CD4-positive, alpha-beta T cell (primary cell): ENCODE data around the gene PPP1R9A. TPM values are rescaled to one million over a fixed set of nuclear protein-coding genes. Genes with fewer than 3 reads are reported as not detected.

Experiments
- ATAC-seq: fragments of 200-7000 bp; cut with Tn5 transposase; one replicate; pipeline ENCODE4 v1.10.0; 2022; ENCODE audit warnings: mild to moderate bottlenecking; ENCODE audit not compliant: poor library complexity
- CTCF ChIA-PET: fragments of 350-600 bp; sonication (Branson Sonifier 250); formaldehyde crosslinking; loops from one replicate; lab custom pipeline; 2021; ENCODE audit warnings: antibody characterized with exemption, inconsistent platforms; lab: Charles Lee
- POLR2A ChIA-PET: fragments of 350-600 bp; sonication (Branson Sonifier 250); formaldehyde crosslinking; loops from one replicate; lab custom pipeline; 2021; ENCODE audit warnings: antibody characterized with exemption, inconsistent platforms; lab: Charles Lee
- DNase-seq, 14 experiments: peaks; one replicate each; pipeline ENCODE4 v3.0.0-alpha.2; 2013 to 2020; ENCODE audit warnings: mixed read lengths in 2 of 14
- H3K27ac ChIP-seq, 2 donors: one replicate each; pipeline versions ENCODE4 v1.5.1 to v1.7.0; 2013; ENCODE audit warnings: low read length in 2 of 2, low read depth in 1 of 2, mild to moderate bottlenecking in 1 of 2
- H3K27me3 ChIP-seq, 2 experiments: 1 replicate in 1 of 2; 2 replicates in 1 of 2; pipeline versions ENCODE4 v1.6.1 to v1.7.0; 2013; ENCODE audit warnings: low read length in 2 of 2, control low read depth in 1 of 2, mild to moderate bottlenecking in 1 of 2, moderate library complexity in 1 of 2; ENCODE audit not compliant: insufficient read depth in 2 of 2, control insufficient read depth in 1 of 2
- H3K36me3 ChIP-seq: one replicate; pipeline ENCODE4 v1.6.1; 2013; ENCODE audit warnings: low read length, control low read depth; ENCODE audit not compliant: insufficient read depth
- H3K4me1 ChIP-seq: one replicate; pipeline ENCODE4 v1.6.1; 2013; ENCODE audit warnings: low read length, control low read depth; ENCODE audit not compliant: insufficient read depth
- H3K4me3 ChIP-seq: one replicate; pipeline ENCODE4 v1.5.1; 2013; ENCODE audit warnings: mild to moderate bottlenecking, low read length, moderate library complexity
- H3K9me3 ChIP-seq, 2 experiments: 1 replicate in 1 of 2; 2 replicates in 1 of 2; pipeline versions ENCODE4 v1.6.1 to v1.7.0; 2013; ENCODE audit warnings: low read length in 2 of 2, mild to moderate bottlenecking in 2 of 2, control low read depth in 1 of 2, moderate library complexity in 1 of 2; ENCODE audit not compliant: control insufficient read depth in 1 of 2, insufficient read depth in 1 of 2
- H3K27ac Mint-ChIP-seq: one replicate; pipeline ENCODE4 v1.8.0; 2020; ENCODE audit warnings: mixed read lengths
- H3K27me3 Mint-ChIP-seq: one replicate; pipeline ENCODE4 v1.8.0; 2021; ENCODE audit warnings: mixed read lengths
- H3K36me3 Mint-ChIP-seq: one replicate; pipeline ENCODE4 v1.8.0; 2021; ENCODE audit warnings: low read depth, mixed read lengths
- H3K4me1 Mint-ChIP-seq: one replicate; pipeline ENCODE4 v1.8.0; 2021; ENCODE audit warnings: low read depth, mixed read lengths
- H3K4me3 Mint-ChIP-seq: one replicate; pipeline ENCODE4 v1.8.0; 2020; ENCODE audit warnings: mild to moderate bottlenecking, mixed read lengths
- H3K9me3 Mint-ChIP-seq: one replicate; pipeline ENCODE4 v1.8.0; 2020; ENCODE audit warnings: mixed read lengths
- intact Hi-C, 2 experiments: fragments of 100-400 bp; cut with DNase I in 1 of 2; cut with micrococcal nuclease in 1 of 2; formaldehyde crosslinking; loops; one replicate each; pipeline versions ENCODE4 v1.15.1 to v1.9.0; 2023 to 2025; cut with DNase I, micrococcal nuclease
- total RNA-seq, 174 experiments: library from RNA in 2 of 174; stranded (reverse) in 2 of 174; gene quantifications; one replicate each; pipeline ENCODE4 v1.2.3 and lab custom pipeline; 2021 to 2026
- TF ChIP-seq, protein P1 (sequence below): fragments of 200-600 bp; IDR thresholded peaks from one replicate; pipeline ENCODE4 v1.8.0; 2022; ENCODE audit warnings: antibody characterized with exemption, mild to moderate bottlenecking

PPP1R9A gene
- total RNA-seq, 2 experiments from 2014 or later: not detected

DNA sequence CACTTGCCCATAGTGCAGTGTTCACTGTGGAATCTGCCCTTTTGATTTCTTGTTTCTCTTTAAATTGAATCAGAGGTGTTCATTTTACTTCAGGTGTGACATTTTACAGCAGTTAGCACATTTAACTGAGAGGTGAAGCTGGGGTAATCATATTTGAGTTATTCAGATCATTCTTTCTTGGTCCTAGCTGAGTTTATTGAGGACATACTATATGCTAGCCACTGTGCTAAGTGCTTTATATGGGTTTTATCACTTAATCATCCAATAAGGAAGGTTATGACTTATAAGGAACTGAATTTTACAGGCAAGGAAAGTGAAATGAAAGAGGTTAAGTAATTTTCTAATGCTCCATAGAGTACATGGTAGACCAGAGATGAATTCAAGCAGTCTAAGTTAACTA is 337.2 kb downstream of the PPP1R9A start:
- H3K4me1 ChIP-seq: no peaks in the 10 kb centered on the region
- H3K4me3 ChIP-seq: no peak overlapping the region
- intact Hi-C loops: no loop called here
- no peak overlapping the region for H3K27ac ChIP-seq
- ChIA-PET CTCF (no interaction called here), POLR2A (no interaction called here)
- Mint-ChIP-seq H3K4me3 (no peak overlapping the region), H3K9me3 (no peaks in the 10 kb centered on the region), H3K27me3 (no peaks in the 10 kb centered on the region), H3K27ac (no peak overlapping the region), H3K4me1 (no peaks in the 10 kb centered on the region), H3K36me3 (no peaks in the 10 kb centered on the region)
- TF ChIP-seq, protein P1, sequence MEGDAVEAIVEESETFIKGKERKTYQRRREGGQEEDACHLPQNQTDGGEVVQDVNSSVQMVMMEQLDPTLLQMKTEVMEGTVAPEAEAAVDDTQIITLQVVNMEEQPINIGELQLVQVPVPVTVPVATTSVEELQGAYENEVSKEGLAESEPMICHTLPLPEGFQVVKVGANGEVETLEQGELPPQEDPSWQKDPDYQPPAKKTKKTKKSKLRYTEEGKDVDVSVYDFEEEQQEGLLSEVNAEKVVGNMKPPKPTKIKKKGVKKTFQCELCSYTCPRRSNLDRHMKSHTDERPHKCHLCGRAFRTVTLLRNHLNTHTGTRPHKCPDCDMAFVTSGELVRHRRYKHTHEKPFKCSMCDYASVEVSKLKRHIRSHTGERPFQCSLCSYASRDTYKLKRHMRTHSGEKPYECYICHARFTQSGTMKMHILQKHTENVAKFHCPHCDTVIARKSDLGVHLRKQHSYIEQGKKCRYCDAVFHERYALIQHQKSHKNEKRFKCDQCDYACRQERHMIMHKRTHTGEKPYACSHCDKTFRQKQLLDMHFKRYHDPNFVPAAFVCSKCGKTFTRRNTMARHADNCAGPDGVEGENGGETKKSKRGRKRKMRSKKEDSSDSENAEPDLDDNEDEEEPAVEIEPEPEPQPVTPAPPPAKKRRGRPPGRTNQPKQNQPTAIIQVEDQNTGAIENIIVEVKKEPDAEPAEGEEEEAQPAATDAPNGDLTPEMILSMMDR: no peak
- DNase-seq: no peak
- no peaks in the 10 kb centered on the region for H3K9me3 ChIP-seq
- no peaks in the 10 kb centered on the region for H3K36me3 ChIP-seq
- no peak for ATAC-seq
- H3K27me3 ChIP-seq: no peaks in the 10 kb centered on the region

DNA sequence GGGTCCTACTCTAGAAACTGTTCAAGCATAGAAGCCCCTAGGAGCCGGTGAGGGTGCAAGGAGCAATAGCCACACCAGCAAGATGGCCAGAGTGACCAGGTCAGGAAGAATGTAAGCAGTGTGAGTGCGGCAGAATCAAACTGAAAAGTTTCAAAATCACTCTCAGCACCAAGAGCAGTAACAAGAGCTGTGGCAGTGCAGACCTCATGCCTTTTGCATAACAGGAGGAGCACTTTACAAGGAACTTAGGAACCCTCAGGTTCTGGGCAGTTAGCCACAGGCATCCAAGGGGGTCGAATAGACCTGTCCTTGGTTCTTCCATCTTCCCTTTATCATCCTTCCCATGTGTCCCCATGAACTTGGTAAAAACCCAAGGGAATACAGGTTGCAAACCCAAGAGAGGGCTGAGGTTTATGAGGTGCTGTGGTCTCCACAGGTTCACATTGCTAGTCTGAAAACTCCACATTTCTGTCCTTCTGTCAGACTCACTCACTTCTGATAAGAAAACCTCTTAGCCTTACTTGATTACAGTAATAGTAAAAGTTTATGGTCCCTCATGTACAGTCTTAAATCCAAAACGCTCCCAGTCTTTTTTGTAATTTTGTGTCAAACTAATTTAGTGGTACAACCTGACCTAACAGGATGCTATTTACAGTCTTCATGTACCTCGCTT is 338.6 kb downstream of the PPP1R9A start:
- intact Hi-C loops: no loop called here
- no peaks in the 10 kb centered on the region for H3K4me1 ChIP-seq
- Mint-ChIP-seq H3K9me3 (no peaks in the 10 kb centered on the region), H3K4me3 (no peak overlapping the region), H3K4me1 (no peaks in the 10 kb centered on the region), H3K27ac (no peak overlapping the region), H3K36me3 (no peaks in the 10 kb centered on the region), H3K27me3 (no peaks in the 10 kb centered on the region)
- H3K36me3 ChIP-seq: no peaks in the 10 kb centered on the region
- ATAC-seq (no peak), DNase-seq (no peak)
- POLR2A ChIA-PET: no interaction called here
- TF ChIP-seq, protein P1: no peak
- H3K27ac ChIP-seq: no peak overlapping the region
- H3K4me3 ChIP-seq: no peak overlapping the region
- CTCF ChIA-PET: no interaction called here
- no peaks in the 10 kb centered on the region for H3K27me3 ChIP-seq
- H3K9me3 ChIP-seq: no peaks in the 10 kb centered on the region

DNA sequence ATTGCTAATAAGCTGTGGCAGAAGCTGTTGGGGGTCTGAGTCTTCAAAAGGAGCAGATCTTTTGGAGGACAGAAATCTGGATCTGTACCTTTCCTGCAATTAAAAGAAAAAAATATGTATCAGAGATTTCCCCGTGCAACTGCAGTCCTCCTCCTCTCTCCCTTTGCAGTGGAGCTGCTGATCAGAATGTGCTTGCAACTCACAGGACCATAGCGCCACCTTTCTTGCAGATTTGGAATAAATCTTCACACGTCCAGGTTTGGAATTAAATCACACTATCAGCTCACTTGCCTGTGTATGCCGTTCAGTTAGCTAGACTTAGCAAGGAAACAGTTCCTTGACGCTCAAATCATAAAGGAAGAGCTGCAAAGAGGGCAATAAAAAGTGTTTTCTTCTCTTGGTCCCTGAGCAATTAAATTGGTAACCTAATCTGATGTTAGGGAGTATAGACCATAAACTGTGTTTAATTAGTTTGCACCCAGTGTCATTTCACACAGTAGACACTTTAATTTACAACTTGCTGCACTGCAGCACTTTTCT is 339.5 kb downstream of the PPP1R9A start:
- H3K9me3 ChIP-seq: no peaks in the 10 kb centered on the region
- ATAC-seq: no peak
- Mint-ChIP-seq H3K27me3 (no peaks in the 10 kb centered on the region), H3K4me3 (no peak overlapping the region), H3K27ac (no peak overlapping the region), H3K36me3 (no peaks in the 10 kb centered on the region), H3K9me3 (no peaks in the 10 kb centered on the region), H3K4me1 (no peaks in the 10 kb centered on the region)
- ChIA-PET POLR2A (no interaction called here), CTCF (interaction anchor here (0.6 to 0.8 kb wide), 2 partner anchors 797 to 1805 kb away, joined by 3 read pairs; no protein-coding TSS in a partner anchor)
- intact Hi-C loops: no loop called here
- H3K27me3 ChIP-seq: no peaks in the 10 kb centered on the region
- peak in 4 of 14 experiments; percentile 3 to 35 (median 27) for DNase-seq
- H3K4me1 ChIP-seq: no peaks in the 10 kb centered on the region
- TF ChIP-seq, protein P1: no peak
- no peak overlapping the region for H3K4me3 ChIP-seq
- no peaks in the 10 kb centered on the region for H3K36me3 ChIP-seq
- H3K27ac ChIP-seq: no peak overlapping the region
